HG03520 (cell line): ENCODE measurements around the gene AKT3.
A peak's percentile ranks its signal among the peaks of the same experiment; 100 is the strongest.

Source experiments
- ATAC-seq: cut with Tn5 transposase; IDR thresholded peaks from one replicate; pipeline ENCODE4 v1.9.1; 2021; ENCODE audit warnings: mild to moderate bottlenecking, moderate library complexity; ENCODE audit not compliant: unreplicated experiment

The AKT3 gene

DNA sequence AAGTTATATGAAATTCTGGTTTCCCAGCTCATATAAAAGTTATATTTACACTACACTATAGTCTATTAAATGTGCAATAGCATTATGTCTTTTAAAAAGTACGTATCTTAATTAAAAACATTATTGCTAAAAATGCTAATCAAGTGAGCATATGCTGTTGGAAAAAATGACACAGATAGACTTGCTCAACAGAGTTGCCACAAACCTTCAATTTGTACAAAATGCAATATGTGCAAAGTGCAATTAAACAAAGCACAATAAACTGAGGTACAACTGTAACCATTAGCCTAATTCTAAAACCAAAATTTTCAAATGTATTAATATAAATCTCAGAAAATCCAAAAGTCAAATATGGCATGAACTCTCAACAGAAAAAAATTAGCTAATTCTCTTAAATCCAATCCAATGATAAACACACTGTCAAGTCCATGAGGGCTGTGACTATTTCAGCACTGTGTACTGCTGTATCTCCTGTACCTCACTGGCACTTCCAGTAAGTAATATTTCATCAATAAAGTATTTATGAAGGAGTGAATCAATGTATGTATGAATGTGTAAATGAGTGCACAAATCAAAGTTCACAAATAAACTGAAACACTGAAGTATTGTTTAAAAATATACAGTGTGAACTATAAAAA is 116.3 kb downstream of the AKT3 start:
- ATAC-seq: no peak

DNA sequence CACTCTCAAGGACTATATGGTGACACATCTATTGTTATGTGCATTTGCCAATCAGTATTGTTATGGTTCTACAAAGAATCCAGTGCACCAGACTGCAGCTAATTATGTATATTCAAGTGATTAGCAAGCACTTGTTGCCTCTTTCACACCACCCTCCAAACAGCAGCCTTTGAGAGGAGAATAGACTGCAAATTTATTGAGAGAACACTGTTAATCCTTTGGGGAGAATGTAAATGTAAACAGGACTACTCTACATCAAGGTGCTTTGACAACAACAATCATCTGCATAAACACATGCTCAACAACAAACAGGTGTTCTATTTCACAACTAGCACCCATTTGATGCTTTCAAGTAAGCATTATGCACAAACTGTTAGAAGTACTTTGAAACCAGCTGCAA is 117.4 kb downstream of the AKT3 start:
- ATAC-seq: no peak

DNA sequence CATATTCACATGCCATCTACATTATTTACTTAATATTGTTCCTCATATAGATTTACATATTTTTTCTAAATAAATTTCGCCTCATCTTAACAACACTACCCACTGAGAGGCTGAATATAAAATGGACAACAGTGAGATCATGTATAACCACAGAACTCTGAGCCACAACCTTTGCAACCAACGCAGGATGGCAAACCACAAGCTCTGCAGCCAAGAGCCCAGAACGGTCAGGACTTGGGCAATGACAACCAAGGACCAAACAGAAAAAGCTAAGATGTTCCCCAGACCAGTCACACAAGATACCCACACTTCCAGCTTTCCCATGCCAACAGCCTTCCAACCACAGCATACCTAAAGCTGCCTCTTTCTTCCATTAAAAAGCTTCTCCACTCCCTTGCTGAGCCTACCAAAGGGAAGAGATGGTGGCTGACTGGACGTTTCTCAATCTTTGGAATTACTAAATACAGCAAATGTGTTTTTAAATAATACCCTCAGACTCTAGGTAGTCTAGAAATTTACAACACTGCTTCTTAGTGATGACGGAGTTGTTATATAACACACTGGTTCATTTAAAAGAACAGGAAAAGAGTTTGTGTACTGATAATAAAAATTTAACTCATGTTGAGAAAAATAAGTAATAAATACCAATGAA is 117.9 kb downstream of the AKT3 start:
- no peak for ATAC-seq

DNA sequence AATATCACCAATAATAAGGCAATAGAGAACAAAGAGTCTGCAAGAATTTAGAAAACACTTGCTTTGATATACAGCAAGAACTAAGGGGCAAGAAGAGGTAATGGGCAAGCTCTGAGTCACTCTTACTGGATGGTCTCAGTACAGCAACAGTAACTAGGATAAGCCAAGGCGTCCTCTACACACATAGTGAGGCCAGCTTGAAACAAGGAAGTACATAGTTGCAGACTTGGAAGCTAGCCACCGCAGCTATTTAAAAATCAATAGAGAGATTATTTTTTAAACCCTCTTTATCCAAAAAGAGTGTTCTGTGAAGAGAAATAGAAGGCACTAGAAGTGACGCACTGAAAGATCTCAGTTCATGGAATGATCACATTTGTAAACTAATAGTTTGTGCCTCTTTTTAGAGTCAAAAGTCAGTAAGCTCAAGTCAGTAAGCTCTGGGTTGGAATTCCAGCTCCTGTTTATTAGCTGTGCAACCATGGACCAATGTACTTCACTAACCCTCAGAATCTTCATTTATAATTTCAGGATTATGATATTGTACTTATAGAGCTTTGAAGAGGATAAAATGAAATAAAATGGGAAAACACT is 118.6 kb downstream of the AKT3 start:
- ATAC-seq: no peak

DNA sequence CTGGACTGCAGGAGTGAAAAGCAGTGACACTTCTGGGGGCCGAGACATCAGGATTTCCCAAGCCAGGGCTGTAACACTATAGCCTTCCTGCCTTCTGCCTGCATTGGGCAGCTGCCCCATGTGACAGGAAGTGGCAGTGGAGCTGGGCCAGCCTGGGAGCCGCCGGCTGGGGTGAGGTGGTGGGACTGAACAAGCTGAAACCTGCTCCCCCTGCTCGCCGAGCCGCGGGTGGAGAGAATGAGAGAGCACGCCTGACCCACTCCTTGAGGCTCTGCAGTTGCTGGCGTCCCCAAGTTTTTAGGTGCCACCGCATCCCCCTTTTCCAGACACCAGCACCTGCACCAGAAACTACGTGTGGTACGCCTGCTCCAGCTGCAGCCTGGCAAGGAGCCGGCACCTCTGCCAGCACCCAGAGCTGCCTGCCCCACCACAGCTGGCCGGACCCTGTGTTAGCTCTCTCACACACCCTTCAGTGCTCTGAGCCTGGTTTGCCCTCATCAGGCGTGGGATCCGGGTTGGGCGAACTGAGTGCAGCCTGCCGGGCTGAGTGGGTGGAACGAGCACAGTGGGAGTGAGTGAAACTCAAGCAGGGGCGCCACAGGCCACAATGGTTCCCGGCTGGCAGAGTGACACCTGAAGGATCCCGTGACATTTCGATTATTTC is 119.4 kb downstream of the AKT3 start:
- no peak for ATAC-seq

DNA sequence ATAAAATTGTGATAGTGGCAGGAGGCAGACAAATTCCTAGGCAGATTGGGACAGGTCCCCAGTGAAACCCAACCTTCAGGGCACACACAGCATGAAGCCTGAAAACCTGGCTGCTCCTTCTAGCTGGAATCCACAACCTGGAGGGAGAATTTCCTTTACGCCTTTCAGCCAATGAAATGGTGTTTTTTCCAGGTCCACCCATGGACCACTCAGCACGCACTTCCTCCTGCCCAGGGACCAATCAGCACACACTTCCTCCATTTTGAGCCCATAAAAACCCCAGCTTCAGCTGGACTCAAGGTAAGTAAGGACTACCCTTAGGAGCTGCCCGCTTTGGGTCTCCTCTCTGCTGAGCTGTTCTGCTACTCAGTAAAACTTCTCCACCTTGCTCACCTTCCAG is 120.1 kb downstream of the AKT3 start:
- no peak for ATAC-seq

DNA sequence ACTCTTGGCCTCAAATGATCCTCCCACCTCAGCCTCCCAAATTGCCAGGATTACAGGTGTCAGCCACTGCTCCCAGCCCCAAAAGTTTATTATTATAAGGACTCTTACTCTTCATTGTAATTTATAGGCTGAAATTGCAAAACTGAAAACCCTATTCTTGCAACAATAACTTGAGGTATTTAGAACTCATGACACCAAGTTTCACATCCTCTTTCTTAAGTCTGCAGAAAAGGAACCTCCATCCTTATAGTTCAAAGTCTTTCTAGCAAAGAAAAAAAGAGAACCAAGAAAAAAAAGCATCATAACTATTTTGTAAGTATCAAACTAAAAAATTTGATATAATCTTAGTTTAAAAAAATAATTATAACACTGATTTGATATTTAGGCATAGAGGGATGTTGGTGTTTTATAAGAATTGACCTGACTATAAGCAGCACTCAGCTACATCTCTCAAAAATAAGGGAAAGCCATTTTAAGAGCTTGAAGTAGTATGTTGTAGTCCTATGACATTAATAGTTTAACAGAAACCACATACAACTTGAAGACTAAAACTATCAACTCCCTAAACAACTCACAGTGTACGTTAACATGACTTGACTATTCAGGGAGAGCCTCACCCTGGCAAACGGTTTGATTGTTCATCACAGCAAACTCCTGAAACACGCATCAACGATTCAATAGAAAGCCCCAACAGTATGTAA is 122.4 kb downstream of the AKT3 start:
- ATAC-seq: peak; percentile 79

DNA sequence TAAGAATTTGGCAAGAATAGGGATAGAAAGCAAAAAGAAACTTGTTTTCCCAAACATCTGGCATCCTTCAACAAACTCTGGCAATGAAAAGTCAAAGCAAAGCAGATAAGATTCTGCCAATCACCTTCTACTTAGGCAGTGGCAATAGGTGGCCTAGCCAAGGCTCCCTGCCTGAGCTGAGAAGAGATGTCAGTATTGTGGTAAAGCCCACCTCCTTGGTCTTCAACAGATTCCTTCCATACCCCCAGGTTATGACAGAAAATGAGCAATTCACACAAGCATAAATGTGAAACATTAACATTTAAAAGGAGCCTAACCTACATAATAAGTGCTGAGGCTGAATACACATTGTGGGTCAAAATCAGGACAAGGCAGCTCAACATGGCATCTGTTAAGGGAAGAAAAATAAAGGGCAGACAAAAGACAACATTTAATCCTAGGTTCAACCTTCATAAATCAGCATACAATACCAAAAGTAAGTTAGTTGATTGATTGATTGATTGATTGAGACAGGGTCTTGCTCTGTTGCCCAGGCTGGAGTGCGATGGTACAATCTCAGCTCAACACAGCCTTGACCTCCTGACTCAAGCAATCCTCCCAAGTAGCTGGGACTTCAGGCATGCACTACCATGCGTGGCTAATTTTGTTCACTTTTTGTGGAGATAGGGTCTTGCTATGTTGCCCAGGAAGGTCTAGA is 123.1 kb downstream of the AKT3 start:
- peak; percentile 2 for ATAC-seq

DNA sequence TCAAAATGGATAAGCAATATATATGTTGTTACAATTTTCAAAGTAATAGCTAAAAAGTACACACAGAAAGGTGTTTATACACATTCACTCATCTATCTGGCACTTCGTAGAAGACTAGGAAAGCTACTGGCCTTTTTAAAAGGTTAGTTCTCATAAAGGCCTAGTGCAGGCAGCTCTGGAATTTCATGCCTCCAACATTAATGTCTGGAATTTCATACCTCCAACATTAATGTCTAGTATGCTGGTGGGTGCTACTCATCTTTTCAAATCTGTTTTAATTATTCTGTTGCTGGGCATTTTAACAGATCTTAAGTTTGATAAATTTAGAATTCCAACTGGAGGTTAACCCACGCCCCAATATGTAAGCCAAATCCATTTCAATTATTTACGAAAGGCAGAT is 124.2 kb downstream of the AKT3 start:
- ATAC-seq: no peak

DNA sequence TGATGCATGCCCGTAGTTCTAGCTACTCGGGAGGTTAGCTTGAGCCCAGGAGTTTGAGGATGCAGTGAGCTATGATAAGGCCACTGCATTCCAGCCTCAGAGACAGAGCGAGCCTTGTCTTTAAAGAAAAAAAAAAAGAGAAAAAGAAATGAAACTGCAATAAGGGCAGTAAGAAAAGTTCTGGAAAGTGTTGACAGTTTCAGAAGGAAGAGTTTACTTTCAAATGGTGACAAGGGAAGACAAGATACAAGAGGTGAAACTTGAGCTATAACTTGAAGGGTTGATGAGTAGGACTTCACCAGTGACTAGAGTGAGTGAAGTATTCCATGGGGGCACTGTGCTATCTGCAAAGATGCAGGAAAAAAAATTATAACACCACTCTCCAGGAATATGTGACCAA is 125.0 kb downstream of the AKT3 start:
- ATAC-seq: no peak

DNA sequence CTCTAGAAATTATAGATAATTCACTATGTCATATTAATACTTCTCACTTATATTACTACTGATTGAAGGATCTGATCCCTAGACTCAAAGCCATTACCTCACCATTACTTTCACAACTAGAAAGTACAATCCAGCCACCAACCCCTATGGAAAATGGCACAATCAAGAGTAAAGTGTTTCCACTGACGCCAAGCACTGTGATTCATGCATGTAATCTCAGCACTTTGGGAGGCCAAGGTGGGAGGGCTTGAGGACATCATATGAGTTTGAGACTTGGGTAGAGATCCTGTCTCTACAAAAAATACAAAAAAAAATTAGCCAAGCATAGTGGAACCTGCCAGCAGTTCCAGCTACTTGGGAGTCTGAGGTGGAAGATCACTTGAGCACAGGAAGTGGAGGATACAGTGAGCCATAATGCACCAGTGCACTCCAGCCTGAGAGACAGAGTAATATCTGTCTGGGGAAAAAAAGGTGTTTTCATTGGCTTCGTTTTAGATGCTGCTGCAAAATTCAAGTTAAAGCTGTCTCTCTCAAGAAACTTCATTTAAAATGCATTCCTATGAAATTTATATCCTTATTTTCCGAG is 126.5 kb downstream of the AKT3 start:
- no peak for ATAC-seq

DNA sequence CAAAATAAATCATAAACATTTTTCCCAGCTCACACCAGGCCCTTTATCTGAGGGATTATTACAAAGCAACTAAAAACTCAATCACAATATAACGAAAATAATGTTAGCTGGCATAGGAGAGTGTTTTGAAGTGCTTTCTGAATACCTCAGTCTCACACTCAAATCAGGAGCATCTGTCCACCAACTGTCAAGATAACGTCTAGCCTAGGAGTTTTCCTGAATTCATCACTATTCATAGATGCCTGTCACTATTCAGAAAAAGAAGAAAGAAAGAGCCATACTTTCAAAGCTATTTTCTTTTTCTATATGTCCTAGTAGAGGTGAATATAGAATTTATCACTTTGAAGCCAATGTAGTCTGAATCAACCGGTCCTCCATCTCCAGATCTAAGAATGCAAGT is 127.0 kb downstream of the AKT3 start:
- ATAC-seq: no peak

DNA sequence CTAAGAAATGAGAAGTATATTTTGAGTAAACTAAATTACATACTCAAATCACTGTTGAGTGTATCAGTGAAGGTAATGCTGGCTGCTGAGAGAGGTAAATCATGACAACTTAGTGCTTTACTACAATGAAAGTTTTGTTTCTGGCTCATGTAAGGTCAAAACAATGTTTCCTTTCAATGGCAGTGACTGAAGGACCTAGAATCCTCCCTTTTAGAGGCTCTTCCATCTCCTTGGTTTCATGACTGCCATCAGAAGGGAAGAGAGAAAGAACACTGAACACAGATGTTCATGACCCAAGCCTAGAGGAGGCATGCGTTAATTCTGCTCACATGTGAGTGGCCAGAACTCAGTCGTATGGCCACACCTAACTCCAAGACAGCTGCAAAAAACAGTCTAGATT is 130.6 kb downstream of the AKT3 start:
- ATAC-seq: no peak

DNA sequence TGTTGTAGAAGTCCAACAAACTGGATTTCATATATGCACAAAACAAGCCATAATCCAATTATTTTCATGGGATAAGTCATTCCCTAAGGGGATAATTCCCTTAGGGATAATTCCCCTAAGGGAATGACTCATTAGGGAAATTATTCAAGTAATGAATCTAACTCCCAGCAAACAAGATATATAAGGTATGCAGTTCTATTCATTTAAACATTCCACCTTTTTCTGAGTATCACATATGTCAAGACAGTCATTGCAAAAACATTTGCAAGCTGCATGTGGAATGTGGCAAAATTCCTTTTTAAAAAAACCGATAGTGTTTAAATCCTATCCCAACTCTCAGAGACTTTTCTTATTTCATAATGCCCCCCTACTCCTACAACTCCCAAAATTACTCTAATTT is 131.2 kb downstream of the AKT3 start:
- ATAC-seq: no peak

DNA sequence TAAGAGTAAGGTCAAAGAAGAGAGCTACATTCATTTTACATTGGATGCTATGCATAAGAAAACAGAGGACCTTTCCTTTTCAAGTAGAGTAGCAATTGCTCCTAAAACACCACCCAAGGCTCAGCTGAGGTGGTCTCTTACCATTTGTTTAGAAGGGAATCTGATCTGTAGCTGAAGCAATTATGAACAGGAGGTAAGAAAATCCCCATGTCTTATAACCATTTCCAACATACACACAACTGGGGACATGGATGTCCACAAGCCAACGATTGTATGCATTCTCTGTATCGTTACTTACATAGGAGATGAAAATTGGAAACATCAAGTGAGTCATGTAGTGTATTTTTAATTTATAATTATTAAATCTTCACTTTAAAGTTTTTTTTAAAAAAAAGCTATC is 132.0 kb downstream of the AKT3 start:
- ATAC-seq: no peak

DNA sequence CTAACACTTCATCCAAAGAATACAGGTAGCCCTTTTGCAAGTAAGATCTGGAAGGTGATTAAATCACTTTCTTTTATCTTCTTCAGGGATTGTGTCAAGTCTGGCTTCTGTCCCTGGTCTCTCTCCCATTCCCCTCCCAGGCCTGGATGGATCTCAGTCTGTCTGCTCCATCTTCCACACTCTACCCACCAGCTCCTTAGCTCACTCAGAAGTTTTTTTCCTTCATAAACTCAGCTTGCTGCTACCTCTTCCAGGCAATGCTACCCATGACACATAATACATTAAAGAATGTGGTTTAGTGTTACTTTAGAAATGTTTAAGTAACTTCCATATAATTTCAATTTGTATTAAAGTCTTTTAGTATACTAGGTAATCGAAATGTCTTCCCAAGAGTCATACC is 133.1 kb downstream of the AKT3 start:
- ATAC-seq: no peak

DNA sequence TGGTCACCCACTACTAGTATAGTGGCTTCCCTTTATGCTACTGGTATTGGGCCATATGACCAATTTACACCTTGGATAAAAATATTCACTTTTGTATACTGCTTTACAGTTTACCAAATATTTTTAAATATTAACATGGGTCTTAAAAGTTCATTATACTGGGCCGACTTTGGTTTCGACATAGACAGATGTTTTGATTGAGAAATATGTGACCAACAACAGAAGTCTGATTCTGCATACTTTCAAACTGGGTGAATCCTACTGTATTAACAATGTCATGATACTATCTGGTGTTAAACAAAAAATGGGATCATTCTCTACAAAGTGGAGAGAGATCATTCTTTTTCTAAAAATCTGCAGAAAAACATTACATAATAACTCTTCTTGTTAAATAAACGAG is 134.8 kb downstream of the AKT3 start:
- ATAC-seq: no peak

DNA sequence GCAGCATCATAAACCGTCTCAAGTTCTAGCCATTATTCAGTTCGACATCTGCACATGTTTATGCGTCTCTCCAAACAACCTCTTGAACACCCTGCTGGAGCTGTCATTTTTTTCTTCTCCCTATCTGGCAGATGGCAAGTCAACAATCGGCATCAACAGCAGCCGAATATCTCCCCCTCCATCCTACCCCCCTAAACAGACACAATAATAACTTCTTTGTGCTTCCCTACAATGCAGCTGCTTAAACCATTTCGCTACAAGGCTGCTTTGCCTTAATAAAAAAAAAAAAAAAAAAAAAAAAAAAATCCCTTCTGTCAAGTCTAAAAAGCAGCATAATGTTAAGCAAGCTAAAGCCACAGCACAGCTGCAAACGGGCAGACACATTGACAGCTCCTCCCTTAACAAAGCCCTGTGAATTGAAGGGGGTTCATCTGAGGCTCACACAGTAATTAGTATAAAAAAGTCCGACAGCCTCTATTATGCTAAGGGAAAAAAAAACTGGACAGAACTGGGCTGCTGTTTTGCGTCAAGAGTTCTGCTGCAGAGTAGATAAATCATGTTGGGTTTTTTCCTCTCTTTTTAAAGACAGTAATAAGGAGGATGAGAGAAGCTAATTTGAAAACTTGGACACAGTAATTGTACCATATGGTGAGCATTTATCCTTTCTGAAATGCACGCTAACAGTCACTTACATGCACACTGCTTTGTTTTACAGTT is 136.4 kb downstream of the AKT3 start:
- ATAC-seq: no peak

DNA sequence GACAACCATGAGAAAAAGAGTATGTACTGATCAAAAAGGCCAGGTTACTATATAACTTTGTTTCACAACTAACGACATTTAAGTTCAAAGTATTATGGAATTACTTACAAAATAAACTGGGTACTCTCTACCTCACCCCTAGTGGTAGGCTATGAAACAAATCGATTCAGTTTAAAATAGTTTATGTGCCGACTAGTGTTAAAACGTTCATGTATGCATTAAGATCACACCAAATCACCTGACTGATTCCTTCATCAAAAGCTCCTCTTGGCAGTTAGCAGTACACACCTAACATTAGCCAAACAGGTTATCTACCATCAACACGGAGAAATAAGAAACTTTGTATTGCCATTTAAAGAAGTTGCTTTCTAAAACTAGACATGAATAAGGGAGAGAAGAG is 137.1 kb downstream of the AKT3 start:
- no peak for ATAC-seq

DNA sequence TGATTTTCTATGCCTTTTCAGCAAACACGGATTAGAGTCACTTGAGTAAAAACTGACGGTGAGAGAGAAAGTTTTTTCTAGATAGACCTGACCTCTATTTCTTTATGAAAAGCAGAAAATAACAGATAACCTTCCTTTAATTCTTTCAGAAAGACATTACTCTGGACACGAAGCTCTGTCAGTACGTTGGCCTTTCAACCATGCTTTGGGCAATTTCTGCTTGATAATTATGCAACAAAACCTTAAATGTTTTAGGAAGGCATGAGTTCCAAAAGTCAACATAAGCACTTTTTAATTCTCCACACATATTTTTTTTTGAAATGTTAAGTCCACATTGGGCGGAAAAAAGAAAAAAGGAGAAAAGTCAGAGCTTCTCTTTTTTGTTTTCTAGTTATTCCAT is 137.8 kb downstream of the AKT3 start:
- no peak for ATAC-seq
